Heart right ventricle (tissue), 16 donors: ENCODE results near the gene SH3BP5L. TPM values are rescaled to one million over a fixed set of nuclear protein-coding genes. Genes with fewer than 3 reads are reported as not detected.

Experiments used
- ATAC-seq, 8 donors: fragments of 200-7000 bp; cut with Tn5 transposase; one replicate each; pipeline ENCODE4 v1.9.1; 2020; ENCODE audit warnings: mild to moderate bottlenecking in 8 of 8, moderate library complexity in 8 of 8, moderate number of reproducible peaks in 1 of 8
- DNase-seq, 2 donors: peaks; one replicate each; pipeline ENCODE4 v3.0.0-alpha.2; 2020
- H3K27ac ChIP-seq, 10 donors: fragments of 200-600 bp; sonication (generic) in 2 of 10; one replicate each; pipeline versions ENCODE4 v1.5.0 to v1.8.0; 2020 to 2022; ENCODE audit warnings: mild to moderate bottlenecking in 3 of 10
- H3K27me3 ChIP-seq, 7 donors: fragments of 200-600 bp; one replicate each; pipeline ENCODE4 v1.8.0; 2021 to 2022; ENCODE audit warnings: mild to moderate bottlenecking in 2 of 7
- H3K36me3 ChIP-seq, 9 donors: fragments of 200-600 bp; sonication (generic) in 1 of 9; one replicate each; pipeline versions ENCODE4 v1.5.0 to v1.8.0; 2020 to 2022; ENCODE audit warnings: mild to moderate bottlenecking in 2 of 9
- H3K4me1 ChIP-seq, 9 donors: fragments of 200-600 bp; sonication (generic) in 1 of 9; one replicate each; pipeline versions ENCODE4 v1.5.0 to v1.8.0; 2020 to 2022; ENCODE audit warnings: mild to moderate bottlenecking in 4 of 9
- H3K4me3 ChIP-seq, 10 donors: fragments of 200-600 bp; sonication (generic) in 2 of 10; one replicate each; pipeline versions ENCODE4 v1.5.0 to v1.8.0; 2020 to 2022; ENCODE audit warnings: mild to moderate bottlenecking in 7 of 10, moderate library complexity in 2 of 10
- H3K9me3 ChIP-seq, 11 donors: fragments of 200-600 bp in 10 of 11; sonication (generic) in 2 of 11; one replicate each; pipeline versions ENCODE4 v1.5.0 to v1.8.0; 2013 to 2022; ENCODE audit warnings: mild to moderate bottlenecking in 2 of 11, control low read depth in 1 of 11, moderate library complexity in 1 of 11
- WGBS, 2 donors: extraction: QIAGEN DNeasy Blood & Tissue Kit; methylation state at CpG; one replicate each; pipeline ENCODE4 v1.1.7; 2013; ENCODE audit warnings: inconsistent platforms in 1 of 2; 5-methylcytosine and 5-hydroxymethylcytosine counted together
- intact Hi-C, 10 donors: fragments of 100-400 bp; cut with DNase I; formaldehyde crosslinking; loops; one replicate each; pipeline versions ENCODE4 v1.11.1 to v1.14.2; 2022
- polyA plus RNA-seq, 2 donors: library from polyadenylated mRNA; stranded (reverse); fragments of 200-250 nt; gene quantifications; one replicate each; pipeline ENCODE4 v1.2.3, GENCODE V29; 2013
- total RNA-seq, 10 donors: library from RNA; stranded (reverse); fragmentation: NEBNext Ultra II Directional in 3 of 10; extraction: Animal tissue kit (Norgen Biotek cat#: 25700) in 3 of 10; gene quantifications; one replicate each; pipeline versions ENCODE4 v1.2.1 to v1.2.4, GENCODE V29; 2021 to 2023
- TF ChIP-seq, protein P1 (sequence below), 9 donors: fragments of 200-600 bp; sonication (generic) in 2 of 9; IDR thresholded peaks; one replicate each; pipeline versions ENCODE4 v1.5.0 to v1.8.0; 2021 to 2022; ENCODE audit warnings: antibody characterized with exemption in 9 of 9, mild to moderate bottlenecking in 5 of 9, moderate library complexity in 1 of 9
- donor health status: Arrhythmogenic right ventricular cardiomyopathy.
- donor health status: ischemic (EF 13 %, LVEDD 7.1; RV severe dilation, severe dysfunction).
- donor health status: healthy with polysubstance abuse.
- donor health status: DM: no; HTN: yes; CAD: no.
- donor health status: DM: no; HTN: no; CAD: no.
- donor health status: ischemic (EF 25% LVEDD 6.9; RV normal size, moderate dysfunction).
- donor health status: ischemic (EF 25% LVEDD 5.7; RV mildly dilated, moderate dysfunction).
- donor health status: healthy.
- donor health status: DM: yes; HTN: yes; CAD: no.
- donor health status: Ischemic cardiomyopathy.
- donor health status: ischemic (EF 35%, LVEDD 5.7; RV mildly dilated, moderate dysfunction).
- donor health status: nonischemic (EF 11% LVEDD 7.7; RV severe dilation, severe dysfunction).
- donor health status: DM: yes; HTN: yes; CAD: no.
- donor health status: PGD.
- donor health status: ischemic (EF 29% LVEDD 5.4; RV normal size, mild dysfunction).
- donor health status: nonischemic (EF 23%, LVEDD 6.1; RV moderate dilation, normal function).

The SH3BP5L gene
- total and polyA plus RNA-seq, 12 donors, result 14.9 to 30.5 (median 19.0) TPM

DNA sequence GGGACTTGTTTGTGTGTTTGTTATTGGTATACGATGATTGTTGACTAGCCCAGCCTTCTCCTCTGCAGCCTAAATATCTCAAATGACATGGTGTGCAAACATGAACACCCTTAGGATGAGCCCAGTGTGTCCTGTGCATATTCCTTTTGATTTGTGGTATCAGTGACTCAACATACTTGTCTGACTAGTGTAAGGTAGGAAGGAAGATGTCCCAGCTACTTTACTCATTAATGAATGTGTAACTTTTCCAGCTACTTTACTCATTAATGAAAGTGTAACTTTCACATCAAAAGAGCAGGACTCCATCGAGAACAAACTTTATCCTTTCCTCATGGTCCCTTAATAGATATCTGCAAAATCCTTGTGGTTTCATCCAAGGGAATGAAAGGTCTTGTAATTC, 35.9 kb upstream of the SH3BP5L start:
- Histone ChIP-seq H3K27me3 (no peaks in the 10 kb centered on the region), H3K9me3 (no peaks in the 10 kb centered on the region), H3K4me3 (no peak overlapping the region), H3K27ac (no peak overlapping the region), H3K4me1 (peaks cover 13 to 48% (median 35%) of the 10 kb centered on the region in 9 donors), H3K36me3 (no peaks in the 10 kb centered on the region)
- no peak for ATAC-seq
- intact Hi-C loops, result loop anchor here in 2 of 10 donors (2.0 kb wide), 1 partner anchor 43 kb away; no protein-coding TSS in a partner anchor
- TF ChIP-seq, protein P1, sequence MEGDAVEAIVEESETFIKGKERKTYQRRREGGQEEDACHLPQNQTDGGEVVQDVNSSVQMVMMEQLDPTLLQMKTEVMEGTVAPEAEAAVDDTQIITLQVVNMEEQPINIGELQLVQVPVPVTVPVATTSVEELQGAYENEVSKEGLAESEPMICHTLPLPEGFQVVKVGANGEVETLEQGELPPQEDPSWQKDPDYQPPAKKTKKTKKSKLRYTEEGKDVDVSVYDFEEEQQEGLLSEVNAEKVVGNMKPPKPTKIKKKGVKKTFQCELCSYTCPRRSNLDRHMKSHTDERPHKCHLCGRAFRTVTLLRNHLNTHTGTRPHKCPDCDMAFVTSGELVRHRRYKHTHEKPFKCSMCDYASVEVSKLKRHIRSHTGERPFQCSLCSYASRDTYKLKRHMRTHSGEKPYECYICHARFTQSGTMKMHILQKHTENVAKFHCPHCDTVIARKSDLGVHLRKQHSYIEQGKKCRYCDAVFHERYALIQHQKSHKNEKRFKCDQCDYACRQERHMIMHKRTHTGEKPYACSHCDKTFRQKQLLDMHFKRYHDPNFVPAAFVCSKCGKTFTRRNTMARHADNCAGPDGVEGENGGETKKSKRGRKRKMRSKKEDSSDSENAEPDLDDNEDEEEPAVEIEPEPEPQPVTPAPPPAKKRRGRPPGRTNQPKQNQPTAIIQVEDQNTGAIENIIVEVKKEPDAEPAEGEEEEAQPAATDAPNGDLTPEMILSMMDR (IDR thresholded peaks at IDR 0.05), result no peak
- 81 to 94% methylated on average over 2 of the region's 2 CpGs for WGBS, 2 donors
- DNase-seq, result no peak

DNA sequence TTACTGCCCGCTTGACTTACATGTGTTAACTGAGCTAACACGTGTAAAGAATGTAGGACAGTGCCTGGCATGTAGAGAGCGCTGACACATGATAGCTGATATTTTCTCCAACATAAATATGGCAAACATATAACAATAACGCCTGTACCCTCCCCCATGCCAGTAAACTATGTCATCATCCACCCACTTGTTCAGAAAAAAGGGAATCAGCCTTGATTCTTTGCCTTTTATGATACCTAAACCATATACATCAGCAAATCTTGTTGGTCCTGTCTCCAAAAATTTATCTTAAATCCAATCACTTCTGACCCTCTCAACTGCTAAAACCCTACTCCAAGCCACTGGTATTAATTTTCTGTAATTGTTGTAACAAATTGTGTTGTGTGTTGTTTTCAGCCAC, 34.3 kb upstream of the SH3BP5L start:
- H3K36me3 ChIP-seq, result peaks cover 0 to 8% (median 0%) of the 10 kb centered on the region in 9 donors
- no peak overlapping the region for H3K4me3 ChIP-seq
- peaks cover 13 to 48% (median 35%) of the 10 kb centered on the region in 9 donors for H3K4me1 ChIP-seq
- 87 to 88% methylated on average over 4 of the region's 4 CpGs for WGBS, 2 donors
- H3K9me3 ChIP-seq, result no peaks in the 10 kb centered on the region
- intact Hi-C loops, result loop anchor here in 1 of 10 donors (2.0 kb wide), 1 partner anchor 45 kb away; no protein-coding TSS in a partner anchor
- ATAC-seq (no peak), DNase-seq (no peak)
- H3K27ac ChIP-seq, result peak overlapping the region in 5 of 10 donors; percentile 92 to 97 (median 95)
- H3K27me3 ChIP-seq, result no peaks in the 10 kb centered on the region
- TF ChIP-seq, protein P1 (IDR thresholded peaks at IDR 0.05), result no peak

DNA sequence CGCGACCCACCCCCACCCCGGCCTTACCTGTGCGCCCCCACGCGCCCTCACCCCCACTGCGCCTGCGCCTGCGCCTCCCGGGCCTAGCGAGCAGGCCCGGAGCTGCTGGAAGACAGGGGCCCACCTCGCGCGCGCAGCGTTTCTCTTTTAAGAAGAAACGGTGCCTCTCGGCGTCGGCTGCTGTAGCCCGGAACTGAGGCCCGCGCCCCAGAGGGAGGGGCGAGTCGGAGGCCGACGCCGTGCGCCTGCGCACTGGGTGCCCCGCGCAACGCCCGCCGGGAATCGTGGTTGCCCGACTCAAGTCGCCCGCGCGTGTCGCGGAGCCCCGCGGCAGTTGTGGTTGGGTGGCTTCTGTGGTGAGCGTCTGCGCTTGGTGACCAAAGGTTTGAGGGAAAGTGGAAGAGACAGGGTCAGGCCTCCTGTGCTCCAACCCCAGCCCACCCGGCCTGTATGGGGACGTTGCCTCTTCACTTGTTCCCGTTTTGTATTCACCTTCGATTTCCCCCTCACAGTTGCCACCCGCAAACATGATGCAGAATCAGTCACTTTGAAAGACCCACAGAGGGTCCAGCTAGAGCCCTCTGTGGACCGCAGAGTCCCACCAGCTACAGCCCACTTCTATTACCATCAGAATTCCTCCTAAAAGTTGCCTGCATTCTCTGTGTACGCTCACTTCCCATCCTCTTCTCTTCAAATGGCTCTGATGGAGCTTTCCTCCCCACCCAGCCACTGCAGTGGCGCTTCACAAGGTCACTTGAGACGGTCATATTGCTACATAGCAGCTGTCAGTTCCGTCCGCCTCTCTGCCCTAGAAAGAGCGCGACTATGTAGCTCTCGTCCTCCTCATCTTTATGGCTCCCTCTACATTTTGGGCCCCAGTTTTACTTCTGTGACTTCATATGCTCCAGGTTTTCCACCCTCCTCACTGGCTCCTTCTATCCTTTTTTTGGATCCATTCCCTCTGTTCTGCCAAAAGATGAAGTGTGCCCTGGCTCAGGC, 33.5 kb upstream of the SH3BP5L start, which contains the start of gene ZNF692:
ZNF692 (minus strand) TSS at position 195 of the 999 bp plus-strand sequence. CDS start 776 bp downstream, outside the sequence.
- intact Hi-C loops, result loop anchor here in 6 of 10 donors (1.0 to 2.0 kb wide), 5 partner anchors 20 to 48 kb away; partner anchors contain the start of genes ZNF672 (in 4 of the 6) and PGBD2 (in 2 of the 6)
- peak within 1 kb of the TSS; percentile 43 to 80 (median 64) for H3K4me3 ChIP-seq
- H3K9me3 ChIP-seq, result no peaks in the 10 kb centered on the region
- ATAC-seq, result peak; percentile 93 to 96 (median 95)
- WGBS, 2 donors, result 5 to 6% methylated on average over 61 to 62 of the region's 62 CpGs
- peak within 1 kb of the TSS; percentile 59 to 97 (median 93) for H3K27ac ChIP-seq
- TF ChIP-seq, protein P1 (IDR thresholded peaks at IDR 0.05), result peak in 2 of 9 donors; percentile 8 to 25
- peaks cover 13 to 47% (median 33%) of the 10 kb centered on the region in 9 donors for H3K4me1 ChIP-seq
- H3K36me3 ChIP-seq, result peaks cover 0 to 12% (median 0%) of the 10 kb centered on the region in 9 donors
- H3K27me3 ChIP-seq, result no peaks in the 10 kb centered on the region
- DNase-seq, result peak; percentile 97 to 98
